PC-9 (cell line): ENCODE measurements around the gene PLEKHA4. TPM values are rescaled to one million over a fixed set of nuclear protein-coding genes. Genes with fewer than 3 reads are reported as not detected.
A peak's percentile ranks its signal among the peaks of the same experiment; 100 is the strongest.

ENCODE experiments used
- BruUV-seq: library from RNA; stranded (reverse); fragments of 400-500 nt; replicated peaks from 2 replicates; lab custom pipeline; 2021; lab: Mats Ljungman, UMichigan
- CTCF ChIA-PET: fragments of 300-600 bp; sonication (Branson Sonifier 250); formaldehyde crosslinking; loops from one replicate; lab custom pipeline; 2022; ENCODE audit warnings: antibody characterized with exemption; lab: Charles Lee
- POLR2A ChIA-PET: fragments of 300-600 bp; sonication (Branson Sonifier 250); formaldehyde crosslinking; loops from one replicate; lab custom pipeline; 2022; ENCODE audit warnings: antibody characterized with exemption; ENCODE audit not compliant: unreplicated experiment; lab: Charles Lee
- DNase-seq, 2 experiments: peaks; one replicate each; pipeline versions ENCODE4 v3.0.0 to v3.0.0-alpha.2; 2015 to 2022; ENCODE audit warnings: mixed read lengths in 1 of 2
- H2AFZ ChIP-seq: fragments of 200-600 bp; sonication (generic); 2 replicates; pipeline ENCODE4 v1.8.1; 2017; ENCODE audit warnings: antibody characterized with exemption
- H3F3A ChIP-seq: fragments of 200-600 bp; sonication (generic); 2 replicates; pipeline ENCODE4 v1.8.1; 2017; ENCODE audit warnings: antibody characterized with exemption, mild to moderate bottlenecking, low read depth; ENCODE audit not compliant: insufficient read depth
- H3K27ac ChIP-seq: fragments of 200-600 bp; sonication (generic); 2 replicates; pipeline ENCODE4 v1.6.1; 2016; ENCODE audit warnings: mixed run types
- H3K27me3 ChIP-seq: fragments of 200-600 bp; sonication (generic); 2 replicates; pipeline ENCODE4 v1.6.1; 2016; ENCODE audit warnings: low read depth, mixed run types; ENCODE audit not compliant: insufficient read depth
- H3K36me3 ChIP-seq: fragments of 200-600 bp; sonication (generic); 2 replicates; pipeline ENCODE4 v1.6.1; 2016; ENCODE audit warnings: low read depth, mixed run types
- H3K4me1 ChIP-seq: fragments of 200-600 bp; sonication (generic); replicated peaks from 2 replicates; pipeline ENCODE4 v1.6.1; 2016; ENCODE audit warnings: mixed run types; ENCODE audit not compliant: insufficient read depth
- H3K4me2 ChIP-seq: fragments of 200-600 bp; sonication (generic); 2 replicates; pipeline ENCODE4 v1.6.1; 2017; ENCODE audit warnings: mixed run types
- H3K4me3 ChIP-seq: fragments of 200-600 bp; sonication (generic); 2 replicates; pipeline ENCODE4 v1.6.1; 2016; ENCODE audit warnings: mixed run types
- H3K79me2 ChIP-seq: fragments of 200-600 bp; sonication (generic); 2 replicates; pipeline ENCODE4 v1.6.1; 2017; ENCODE audit warnings: low read depth, mixed run types
- H3K9me2 ChIP-seq: fragments of 200-600 bp; sonication (generic); 2 replicates; pipeline ENCODE4 v1.8.1; 2017; ENCODE audit warnings: mild to moderate bottlenecking; ENCODE audit not compliant: insufficient read depth
- H3K9me3 ChIP-seq: fragments of 200-600 bp; sonication (generic); 2 replicates; pipeline ENCODE4 v1.8.1; 2016; ENCODE audit warnings: low read depth; ENCODE audit not compliant: insufficient read depth
- H4K20me1 ChIP-seq: fragments of 200-600 bp; sonication (generic); 2 replicates; pipeline ENCODE4 v1.8.1; 2017; ENCODE audit not compliant: insufficient read depth
- CTCF ChIP-seq: fragments of 200-600 bp; sonication (generic); conservative IDR thresholded peaks from 2 replicates; pipeline ENCODE4 v1.6.1; 2017; ENCODE audit warnings: mixed run types, antibody characterized with exemption, mild to moderate bottlenecking, moderate library complexity
- EZH2 ChIP-seq: fragments of 200-600 bp; sonication (generic); IDR thresholded peaks from 2 replicates; pipeline ENCODE4 v1.8.0; 2017; ENCODE audit warnings: antibody characterized with exemption, low read depth
- intact Hi-C: fragments of 100-400 bp; cut with micrococcal nuclease; formaldehyde crosslinking; loops from one replicate; pipeline ENCODE4 v1.10.0; 2022; ENCODE audit not compliant: unreplicated experiment
- total RNA-seq: library from RNA; stranded (reverse); gene quantifications from 2 replicates; pipeline ENCODE4 v1.2.3, GENCODE V29; 2021

PLEKHA4 gene
- total RNA-seq, 1 experiment from 2014 or later, result 0.79 TPM

- H3K27ac ChIP-seq, result no peak overlapping the region
These were observed 55.1 kb downstream of the PLEKHA4 start for GRCh38 chr19:48813123-48813913.

GRCh38 chr19:48812094-48812929 lies 56.1 kb downstream of the PLEKHA4 start:
- Histone ChIP-seq H3K4me1 (0 out of 2 replicates have a peak, but pooled peaks cover 14% of the 10 kb centered on the region), H2AFZ (peak overlapping the region; percentile 73; the same call in 1 of the 2 replicates), H3K9me3 (no peaks in the 10 kb centered on the region), H3K79me2 (no peaks in the 10 kb centered on the region), H3F3A (peaks cover 51% of the 10 kb centered on the region; the same call in 1 of the 2 replicates), H4K20me1 (no peaks in the 10 kb centered on the region), H3K27me3 (no peaks in the 10 kb centered on the region), H3K4me2 (peak overlapping the region; percentile 84), H3K4me3 (peak overlapping the region; percentile 88), H3K27ac (no peak overlapping the region), H3K9me2 (no peaks in the 10 kb centered on the region), H3K36me3 (no peaks in the 10 kb centered on the region)
- no TSS peak for BruUV-seq
- intact Hi-C loops, result no loop called here
- ChIA-PET CTCF (interaction anchor here (0.7 kb wide), 1 partner anchor 24 kb away, joined by 12 read pairs; no protein-coding TSS in a partner anchor), POLR2A (interaction anchor here (0.6 to 1.1 kb wide), 3 partner anchors 13 to 116 kb away, joined by 3 to 22 read pairs (median 3); no protein-coding TSS in a partner anchor)
- peak; percentile 70 to 87 for DNase-seq
- TF ChIP-seq CTCF (no peak), EZH2 (no peak)

More at GRCh38 chr19:48813123-48813913, 55.1 kb downstream of the PLEKHA4 start:
- Histone ChIP-seq H3K9me2 (no peaks in the 10 kb centered on the region), H3K4me2 (no peak overlapping the region), H3K4me1 (0 out of 2 replicates have a peak, but pooled peaks cover 14% of the 10 kb centered on the region), H3K27me3 (no peaks in the 10 kb centered on the region), H3K4me3 (no peak overlapping the region), H3K9me3 (no peaks in the 10 kb centered on the region), H3K79me2 (no peaks in the 10 kb centered on the region), H2AFZ (no peak overlapping the region), H3F3A (peaks cover 47% of the 10 kb centered on the region; the same call in 1 of the 2 replicates), H3K36me3 (no peaks in the 10 kb centered on the region), H4K20me1 (no peaks in the 10 kb centered on the region)
- ChIA-PET POLR2A (interaction anchor here (1.1 kb wide), 1 partner anchor 12 kb away, joined by 22 read pairs; no protein-coding TSS in a partner anchor), CTCF (interaction anchor here (0.6 kb wide), 1 partner anchor 9 kb away, joined by 3 read pairs; no protein-coding TSS in a partner anchor)
- DNase-seq, result no peak
- TF ChIP-seq EZH2, result no peak
- TF ChIP-seq CTCF, result peak; percentile 32; the same call in 1 of the 2 replicates
- no TSS peak for BruUV-seq
- intact Hi-C loops, result no loop called here

GRCh38 chr19:48810151-48810550 lies 58.3 kb downstream of the PLEKHA4 start:
- H3K27ac ChIP-seq, result no peak overlapping the region
- H3K36me3 ChIP-seq, result no peaks in the 10 kb centered on the region
- intact Hi-C loops, result loop anchor here (2.0 kb wide), 2 partner anchors 25 to 63 kb away; partner anchors contain the start of gene PPP1R15A
- no peaks in the 10 kb centered on the region for H3K79me2 ChIP-seq
- ChIA-PET CTCF (interaction anchor here (0.6 to 0.7 kb wide), 3 partner anchors 19 to 528 kb away, joined by 3 to 13 read pairs (median 4); no protein-coding TSS in a partner anchor), POLR2A (interaction anchor here (1.1 kb wide), 1 partner anchor 21 kb away, joined by 4 read pairs; no protein-coding TSS in a partner anchor)
- no peak for DNase-seq
- H3K4me3 ChIP-seq, result peak overlapping the region; percentile 88
- H3K9me3 ChIP-seq, result no peaks in the 10 kb centered on the region
- no peaks in the 10 kb centered on the region for H4K20me1 ChIP-seq
- TF ChIP-seq CTCF (no peak), EZH2 (no peak)
- no TSS peak for BruUV-seq
- H3K4me2 ChIP-seq, result peak overlapping the region; percentile 84
- 0 out of 2 replicates have a peak, but pooled peaks cover 14% of the 10 kb centered on the region for H3K4me1 ChIP-seq
- H3F3A ChIP-seq, result peaks cover 52% of the 10 kb centered on the region; the same call in 1 of the 2 replicates
- H3K27me3 ChIP-seq, result no peaks in the 10 kb centered on the region
- no peaks in the 10 kb centered on the region for H3K9me2 ChIP-seq
- H2AFZ ChIP-seq, result 0 out of 2 replicates have a peak overlapping the region, but pooled peaks have one; percentile 77
